ENCODE data around the gene ACVRL1. TPM values are rescaled to one million over a fixed set of nuclear protein-coding genes. Genes with fewer than 3 reads are reported as not detected.

Gene ACVRL1
- total RNA-seq, 1 experiment from 2014 or later, result not detected

- Mint-ChIP-seq H3K27me3 (ENCODE audit: unreplicated experiment) (peaks cover 30% of the 10 kb centered on the region), H3K36me3 (ENCODE audit: insufficient read depth, unreplicated experiment) (no peaks in the 10 kb centered on the region), H3K4me3 (ENCODE audit: low read depth, unreplicated experiment) (no peak overlapping the region), H3K4me1 (ENCODE audit: low read depth, unreplicated experiment) (no peaks in the 10 kb centered on the region), H3K9me3 (ENCODE audit: low read depth, unreplicated experiment) (no peaks in the 10 kb centered on the region), H3K27ac (ENCODE audit: unreplicated experiment) (no peak overlapping the region)
- no peak for DNase-seq
- TF ChIP-seq CTCF (IDR thresholded peaks at IDR 0.05; ENCODE audit: unreplicated experiment), result no peak
- CTCF ChIA-PET, result interaction anchor here (1.2 kb wide), 1 partner anchor 39 kb away, joined by 3 read pairs; no protein-coding TSS in a partner anchor
- BruUV-seq (replicated peaks), result no TSS peak
- intact Hi-C loops (cut with micrococcal nuclease; ENCODE audit: unreplicated experiment), result no loop called here
Measured at GRCh38 chr12:51914034-51914923, 7.0 kb downstream of the ACVRL1 start.

- intact Hi-C loops (cut with micrococcal nuclease; ENCODE audit: unreplicated experiment), result no loop called here
- Mint-ChIP-seq H3K4me1 (ENCODE audit: low read depth, unreplicated experiment) (no peaks in the 10 kb centered on the region), H3K4me3 (ENCODE audit: low read depth, unreplicated experiment) (no peak overlapping the region), H3K27me3 (ENCODE audit: unreplicated experiment) (peaks cover 29% of the 10 kb centered on the region), H3K27ac (ENCODE audit: unreplicated experiment) (no peak overlapping the region), H3K36me3 (ENCODE audit: insufficient read depth, unreplicated experiment) (no peaks in the 10 kb centered on the region), H3K9me3 (ENCODE audit: low read depth, unreplicated experiment) (no peaks in the 10 kb centered on the region)
- TF ChIP-seq CTCF (IDR thresholded peaks at IDR 0.05; ENCODE audit: unreplicated experiment), result no peak
- CTCF ChIA-PET, result no interaction called here
- DNase-seq, result no peak
- no TSS peak for BruUV-seq (replicated peaks)
Measured at GRCh38 chr12:51915003-51915625, 7.8 kb downstream of the ACVRL1 start.

- CTCF ChIA-PET, result no interaction called here
- Mint-ChIP-seq H3K36me3 (ENCODE audit: insufficient read depth, unreplicated experiment) (no peaks in the 10 kb centered on the region), H3K9me3 (ENCODE audit: low read depth, unreplicated experiment) (no peaks in the 10 kb centered on the region)
Measured at GRCh38 chr12:51915951-51916350, 8.6 kb downstream of the ACVRL1 start.

GRCh38 chr12:51917041-51917590, 9.8 kb downstream of the ACVRL1 start:
- Mint-ChIP-seq H3K27me3 (ENCODE audit: unreplicated experiment) (peaks cover 20% of the 10 kb centered on the region), H3K4me1 (ENCODE audit: low read depth, unreplicated experiment) (no peaks in the 10 kb centered on the region), H3K4me3 (ENCODE audit: low read depth, unreplicated experiment) (no peak overlapping the region), H3K27ac (ENCODE audit: unreplicated experiment) (no peak overlapping the region), H3K9me3 (ENCODE audit: low read depth, unreplicated experiment) (no peaks in the 10 kb centered on the region), H3K36me3 (ENCODE audit: insufficient read depth, unreplicated experiment) (no peaks in the 10 kb centered on the region)
- TF ChIP-seq CTCF (IDR thresholded peaks at IDR 0.05; ENCODE audit: unreplicated experiment), result no peak
- no TSS peak for BruUV-seq (replicated peaks)
- intact Hi-C loops (cut with micrococcal nuclease; ENCODE audit: unreplicated experiment), result no loop called here
- CTCF ChIA-PET, result no interaction called here
- DNase-seq, result no peak

More at GRCh38 chr12:51915951-51916350, 8.6 kb downstream of the ACVRL1 start:
- Mint-ChIP-seq H3K4me1 (ENCODE audit: low read depth, unreplicated experiment) (no peaks in the 10 kb centered on the region), H3K27ac (ENCODE audit: unreplicated experiment) (no peak overlapping the region), H3K4me3 (ENCODE audit: low read depth, unreplicated experiment) (no peak overlapping the region), H3K27me3 (ENCODE audit: unreplicated experiment) (peaks cover 29% of the 10 kb centered on the region)
- intact Hi-C loops (cut with micrococcal nuclease; ENCODE audit: unreplicated experiment), result no loop called here
- no TSS peak for BruUV-seq (replicated peaks)
- no peak for TF ChIP-seq CTCF (IDR thresholded peaks at IDR 0.05; ENCODE audit: unreplicated experiment)
- no peak for DNase-seq

Measured in Calu3 (cell line).